ENCODE results near the gene PLEKHM3.

DNA sequence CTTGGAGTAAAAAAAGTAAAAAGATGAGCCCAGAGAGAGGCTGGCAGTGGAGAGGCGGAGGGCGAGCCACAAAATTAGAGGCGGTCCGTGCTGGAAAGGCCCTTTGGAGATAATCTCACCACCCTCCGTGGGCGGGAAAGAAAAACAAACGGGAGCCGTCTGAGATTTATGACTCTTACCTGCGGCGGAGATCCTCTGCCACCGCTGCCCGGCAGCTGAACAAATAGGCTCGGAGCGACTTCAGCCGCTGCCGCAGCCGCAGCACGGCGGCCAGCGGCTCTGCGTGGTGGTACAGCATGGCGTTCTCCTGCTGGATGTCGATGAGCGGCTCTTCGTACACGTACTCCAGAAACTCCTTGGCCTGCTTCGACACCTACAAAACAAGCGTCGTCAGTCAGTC lies 94.6 kb downstream of the PLEKHM3 start:
- no peak for TF ChIP-seq EZH2 (IDR thresholded peaks at IDR 0.05; ENCODE audit: borderline replicate concordance, low read depth, low read length, poor library complexity, severe bottlenecking)
- TF ChIP-seq, protein P1, sequence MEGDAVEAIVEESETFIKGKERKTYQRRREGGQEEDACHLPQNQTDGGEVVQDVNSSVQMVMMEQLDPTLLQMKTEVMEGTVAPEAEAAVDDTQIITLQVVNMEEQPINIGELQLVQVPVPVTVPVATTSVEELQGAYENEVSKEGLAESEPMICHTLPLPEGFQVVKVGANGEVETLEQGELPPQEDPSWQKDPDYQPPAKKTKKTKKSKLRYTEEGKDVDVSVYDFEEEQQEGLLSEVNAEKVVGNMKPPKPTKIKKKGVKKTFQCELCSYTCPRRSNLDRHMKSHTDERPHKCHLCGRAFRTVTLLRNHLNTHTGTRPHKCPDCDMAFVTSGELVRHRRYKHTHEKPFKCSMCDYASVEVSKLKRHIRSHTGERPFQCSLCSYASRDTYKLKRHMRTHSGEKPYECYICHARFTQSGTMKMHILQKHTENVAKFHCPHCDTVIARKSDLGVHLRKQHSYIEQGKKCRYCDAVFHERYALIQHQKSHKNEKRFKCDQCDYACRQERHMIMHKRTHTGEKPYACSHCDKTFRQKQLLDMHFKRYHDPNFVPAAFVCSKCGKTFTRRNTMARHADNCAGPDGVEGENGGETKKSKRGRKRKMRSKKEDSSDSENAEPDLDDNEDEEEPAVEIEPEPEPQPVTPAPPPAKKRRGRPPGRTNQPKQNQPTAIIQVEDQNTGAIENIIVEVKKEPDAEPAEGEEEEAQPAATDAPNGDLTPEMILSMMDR (conservative IDR thresholded peaks at IDR 0.05; ENCODE audit: low read depth, low read length), result no peak

All from A673 (cell line).